ENCODE data around the gene LENG8.

- no peak for TF ChIP-seq POLR2AphosphoS5 (IDR thresholded peaks at IDR 0.05; ENCODE audit: low read depth)
- no peak for TF ChIP-seq CTCF (conservative IDR thresholded peaks at IDR 0.05; ENCODE audit: low read depth in 2 of 2)
- no peak for TF ChIP-seq EZH2 (IDR thresholded peaks at IDR 0.05; ENCODE audit: low read depth, unreplicated experiment)
- no peak for TF ChIP-seq ZNF114 (CRISPR knock-in tag; IDR thresholded peaks at IDR 0.05)
- TF ChIP-seq EZH2phosphoT487 (IDR thresholded peaks at IDR 0.05; ENCODE audit: unreplicated experiment) = no peak
- no peak for TF ChIP-seq ZNF331 (CRISPR knock-in tag; IDR thresholded peaks at IDR 0.05; ENCODE audit: low read depth)
- no peak for TF ChIP-seq REST (IDR thresholded peaks at IDR 0.05; ENCODE audit: unreplicated experiment)
Measured at GRCh38 chr19:54469496-54469934, 20.5 kb downstream of the LENG8 start.

Data from GM23338 (cell line).